K562 (cell line): ENCODE measurements around the gene TAS2R16. TPM values are rescaled to one million over a fixed set of nuclear protein-coding genes. Genes with fewer than 3 reads are reported as not detected.

Experiments
- ATAC-seq: fragments of 200-7000 bp; cut with Tn5 transposase; 3 replicates; pipeline ENCODE4 v1.9.1; 2020; ENCODE audit warnings: moderate library complexity
- BruUV-seq: library from RNA; stranded (reverse); fragments of 400-500 nt; replicated peaks from 2 replicates; lab custom pipeline; 2021; lab: Mats Ljungman, UMichigan
- CTCF ChIA-PET: fragments of 300-600 bp; formaldehyde crosslinking; extraction: SDS; loops from one replicate; lab custom pipeline; 2021; ENCODE audit warnings: low intra/inter-chr PET ratio; lab: Yijun Ruan, JAX
- POLR2A ChIA-PET: fragments of 300-600, 350-650 bp; sonication (Branson Sonifier 250); formaldehyde crosslinking; extraction: SDS; loops from one replicate; lab custom pipeline; 2021; ENCODE audit warnings: antibody characterized with exemption, inconsistent platforms; lab: Yijun Ruan, JAX
- DNase-seq, 4 experiments: peaks; one replicate each; pipeline versions ENCODE4 v3.0.0 to v3.0.0-alpha.2; 2011 to 2018; ENCODE audit warnings: low spot score in 3 of 4, mixed read lengths in 3 of 4; ENCODE audit errors: extremely low read depth in 1 of 4
- FAIRE-seq: peaks from 2 replicates; lab custom pipeline; 2011; peaks lifted over from hg19 to GRCh38; lab: Jason Lieb, UNC
- H2AFZ ChIP-seq: 2 replicates; pipeline ENCODE4 v1.6.0; 2011; ENCODE audit warnings: low read depth, low read length, control low read depth, inconsistent platforms
- H3K27ac ChIP-seq: fragments of 200-600 bp; 3 replicates; pipeline ENCODE4 v1.8.0; 2011; ENCODE audit warnings: low read depth, mild to moderate bottlenecking, control low read depth, inconsistent platforms, low read length, moderate library complexity, mixed read lengths; ENCODE audit errors: extremely low read depth
- H3K27me3 ChIP-seq, 2 experiments: fragments of 300-600 bp in 1 of 2; 2 replicates in 1 of 2; 3 replicates in 1 of 2; pipeline versions ENCODE4 v1.6.0 to v1.8.0; 2011; ENCODE audit warnings: inconsistent platforms in 2 of 2, low read length in 2 of 2, mild to moderate bottlenecking in 1 of 2, mixed read lengths in 1 of 2, moderate library complexity in 1 of 2; ENCODE audit not compliant: control insufficient read depth in 2 of 2, insufficient read depth in 2 of 2
- H3K36me3 ChIP-seq: fragments of 300-600 bp; 3 replicates; pipeline ENCODE4 v1.8.0; 2011; ENCODE audit warnings: mild to moderate bottlenecking, low read length, inconsistent platforms; ENCODE audit not compliant: control insufficient read depth, insufficient read depth
- H3K4me1 ChIP-seq, 2 experiments: fragments of 200-600 bp in 1 of 2; replicated peaks in 1 of 2; 2 replicates in 1 of 2; 3 replicates in 1 of 2; pipeline versions ENCODE4 v1.5.1 to v1.8.0; 2011; ENCODE audit warnings: inconsistent platforms in 2 of 2, low read length in 2 of 2, mild to moderate bottlenecking in 1 of 2, mixed read lengths in 1 of 2, moderate library complexity in 1 of 2; ENCODE audit not compliant: control insufficient read depth in 2 of 2, insufficient read depth in 2 of 2
- H3K4me2 ChIP-seq: 2 replicates; pipeline ENCODE4 v1.6.1; 2011; ENCODE audit warnings: low read length, control low read depth, inconsistent platforms, mixed read lengths; ENCODE audit not compliant: insufficient read depth
- H3K4me3 ChIP-seq: fragments of 200-600 bp; sonication (generic), shearing (Covaris generic); 2 replicates; pipeline ENCODE4 v1.5.1; 2016; ENCODE audit warnings: control low read depth, inconsistent platforms
- H3K79me2 ChIP-seq: fragments of 200-600 bp; 3 replicates; pipeline ENCODE4 v1.8.0; 2011; ENCODE audit warnings: low read length, inconsistent platforms; ENCODE audit not compliant: control insufficient read depth, insufficient read depth
- H3K9ac ChIP-seq, 2 experiments: 2 replicates each; pipeline versions ENCODE4 v1.6.0 to v1.6.1; 2011; ENCODE audit warnings: low read depth in 2 of 2, low read length in 2 of 2, control low read depth in 1 of 2, inconsistent platforms in 1 of 2, mild to moderate bottlenecking in 1 of 2, mixed read lengths in 1 of 2; ENCODE audit not compliant: insufficient read depth in 1 of 2
- H3K9me1 ChIP-seq: one replicate; pipeline ENCODE4 v1.6.0; 2011; ENCODE audit warnings: inconsistent platforms, mild to moderate bottlenecking, low read length, moderate library complexity; ENCODE audit not compliant: control insufficient read depth, insufficient read depth
- H3K9me3 ChIP-seq: replicated peaks from 2 replicates; pipeline ENCODE4 v1.5.1; 2011; ENCODE audit warnings: low read depth, low read length, inconsistent platforms; ENCODE audit not compliant: control insufficient read depth, insufficient read depth
- H4K20me1 ChIP-seq: replicated peaks from 2 replicates; pipeline ENCODE4 v1.6.1; 2011; ENCODE audit warnings: low read length, inconsistent platforms, mixed read lengths; ENCODE audit not compliant: control insufficient read depth, insufficient read depth
- ATF1 ChIP-seq, 2 experiments: fragments of 450-650 bp in 1 of 2; IDR thresholded peaks; 2 replicates each; pipeline ENCODE4 v1.6.1; 2016; ENCODE audit warnings: missing compliant biosample characterization in 1 of 2, missing genetic modification characterization in 1 of 2
- CREB1 ChIP-seq, 2 experiments: sonication (generic) in 1 of 2; formaldehyde crosslinking in 1 of 2; IDR thresholded peaks; 2 replicates each; pipeline versions ENCODE4 v1.6.1 to v1.8.0; 2012 to 2022; ENCODE audit warnings: inconsistent platforms in 1 of 2, mild to moderate bottlenecking in 1 of 2, missing genetic modification reagents in 1 of 2, moderate library complexity in 1 of 2
- ELF4 ChIP-seq: fragments of 450-650 bp; formaldehyde crosslinking; IDR thresholded peaks from 2 replicates; pipeline ENCODE4 v1.4.0; 2022; ENCODE audit warnings: missing genetic modification characterization
- GATAD2B ChIP-seq: fragments of 450-650 bp; IDR thresholded peaks from 2 replicates; pipeline ENCODE4 v1.6.1; 2017; ENCODE audit warnings: mild to moderate bottlenecking, borderline replicate concordance
- ILF3 ChIP-seq: fragments of 450-650 bp; IDR thresholded peaks from 2 replicates; pipeline ENCODE4 v1.6.1; 2018; ENCODE audit warnings: antibody characterized with exemption, mild to moderate bottlenecking, moderate library complexity, borderline replicate concordance
- MAFK ChIP-seq: IDR thresholded peaks from 2 replicates; pipeline ENCODE4 v1.6.1; 2011; ENCODE audit warnings: low read length, improper control_type of control experiment
- NCOA2 ChIP-seq, 2 experiments: fragments of 450-650 bp; IDR thresholded peaks; 2 replicates each; pipeline ENCODE4 v1.6.1; 2018; ENCODE audit warnings: mild to moderate bottlenecking in 2 of 2, moderate library complexity in 1 of 2; ENCODE audit not compliant: partially characterized antibody in 2 of 2
- SAFB ChIP-seq: fragments of 200-400 bp; formaldehyde crosslinking; IDR thresholded peaks from 2 replicates; pipeline ENCODE4 v1.6.1; 2017; ENCODE audit warnings: low read depth, low read length, borderline replicate concordance
- TCF7 ChIP-seq: sonication (generic); IDR thresholded peaks from 2 replicates; pipeline ENCODE4 v1.6.1; 2016; ENCODE audit warnings: antibody characterized with exemption, borderline replicate concordance
- ZBTB7A ChIP-seq: IDR thresholded peaks from 2 replicates; pipeline ENCODE4 v1.6.1; 2011; ENCODE audit warnings: low read depth, mild to moderate bottlenecking, low read length, moderate library complexity, borderline replicate concordance; ENCODE audit not compliant: control insufficient read depth
- ZNF174 ChIP-seq: fragments of 250-450 bp; sonication (Bioruptor Pico); IDR thresholded peaks from 2 replicates; pipeline ENCODE4 v1.4.0; 2020; ENCODE audit warnings: mild to moderate bottlenecking
- ZNF217 ChIP-seq: sonication (generic); formaldehyde crosslinking; IDR thresholded peaks from 2 replicates; pipeline ENCODE4 v1.8.0; 2022; ENCODE audit warnings: mild to moderate bottlenecking, missing genetic modification reagents
- ZNF561 ChIP-seq: fragments of 450-650 bp; formaldehyde crosslinking; conservative IDR thresholded peaks from 2 replicates; pipeline ENCODE4 v1.4.0; 2020; ENCODE audit warnings: mild to moderate bottlenecking, moderate library complexity
- ZNF57 ChIP-seq: fragments of 450-650 bp; formaldehyde crosslinking; IDR thresholded peaks from 2 replicates; pipeline ENCODE4 v1.4.0; 2020; ENCODE audit warnings: mild to moderate bottlenecking, moderate library complexity
- ZNF717 ChIP-seq: fragments of 250-450 bp; sonication (Bioruptor Pico); IDR thresholded peaks from 2 replicates; pipeline ENCODE4 v1.5.0; 2021
- ZNF766 ChIP-seq: fragments of 200-800 bp; sonication (Bioruptor generic); conservative IDR thresholded peaks from 2 replicates; pipeline ENCODE4 v1.6.1; 2016; ENCODE audit warnings: missing genetic modification characterization, missing compliant biosample characterization
- WGBS: fragments of 100-300 bp; shearing (Covaris generic); methylation state at CpG from one replicate; pipeline ENCODE4 v1.1.6; 2016; ENCODE audit warnings: low coverage, mixed read lengths; ENCODE audit not compliant: insufficient coverage; ENCODE audit errors: missing lambda C conversion rate; 5-methylcytosine and 5-hydroxymethylcytosine counted together
- in situ Hi-C: fragments of 300-500 bp; cut with MboI; formaldehyde crosslinking; loops from 4 replicates; pipeline ENCODE4 v1.15.0; 2018; ENCODE audit warnings: inconsistent platforms, mixed read lengths
- intact Hi-C: fragments of 100-400 bp; cut with micrococcal nuclease; formaldehyde crosslinking; loops from 2 replicates; pipeline ENCODE4 v1.14.2; 2022
- polyA plus RNA-seq, 8 experiments: library from polyadenylated mRNA; depleted of rRNA in 4 of 8; stranded (reverse) in 5 of 8; unstranded in 3 of 8; fragments of >200 nt; fragmentation: Nextera tagmentation in 2 of 8; fragmentation: Illumina TruSeq in 1 of 8; extraction: Ambion mirVana in 2 of 8; extraction: Trizol in 1 of 8; gene quantifications; 2 replicates each; pipeline versions ENCODE4 v1.2.1 to v1.2.3, GENCODE V29; 2011 to 2014; ENCODE audit warnings: inconsistent platforms in 1 of 8, missing spikeins in 1 of 8
- total RNA-seq, 7 experiments: library from RNA; depleted of rRNA in 6 of 7; stranded (reverse); fragments of >200 nt in 6 of 7; fragmentation: Illumina TruSeq in 2 of 7; extraction: Trizol in 2 of 7; gene quantifications; 2 replicates each; pipeline versions ENCODE4 v1.2.1 to v1.2.3, GENCODE V29; 2011 to 2021; ENCODE audit warnings: low replicate concordance in 1 of 7
- TF ChIP-seq, protein P1 (sequence below): fragments of 450-650 bp; formaldehyde crosslinking; IDR thresholded peaks from 2 replicates; pipeline ENCODE4 v1.4.0; 2022; ENCODE audit warnings: missing genetic modification characterization
- TF ChIP-seq, protein P2 (sequence below), 3 experiments: IDR thresholded peaks in 2 of 3; conservative IDR thresholded peaks in 1 of 3; 2 replicates each; pipeline ENCODE4 v1.5.1; 2011 to 2012; ENCODE audit warnings: low read length in 3 of 3, mild to moderate bottlenecking in 3 of 3, control low read depth in 2 of 3, improper control_type of control experiment in 1 of 3, inconsistent platforms in 1 of 3, low read depth in 1 of 3, mixed read lengths in 1 of 3, moderate library complexity in 1 of 3; ENCODE audit not compliant: insufficient read depth in 2 of 3

TAS2R16 gene
- total and polyA plus RNA-seq, 9 of the 15 experiments (the other 6 are each of a cell fraction or from before 2014, with no cell fraction given) = not detected

DNA sequence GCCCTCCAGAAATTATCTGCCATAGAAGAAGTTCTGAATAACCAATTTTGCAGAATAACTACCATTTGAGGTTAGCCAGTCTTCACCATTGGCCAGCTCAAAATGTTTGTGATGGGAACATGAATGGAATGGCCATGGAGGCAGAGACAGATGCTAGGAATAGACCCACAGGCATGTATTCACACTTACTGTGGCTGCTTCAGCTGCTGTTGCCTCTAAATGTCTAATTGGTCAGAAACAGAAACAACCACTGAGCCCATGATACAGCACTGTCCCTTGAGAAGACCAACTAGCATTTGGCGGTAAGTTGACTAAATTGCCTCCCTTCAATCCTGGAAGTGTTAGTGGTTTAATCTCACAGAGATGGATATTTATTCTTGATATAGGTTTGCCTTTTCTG is 38.6 kb upstream of the TAS2R16 start:
- POLR2A ChIA-PET = no interaction called here
- Histone ChIP-seq H3K36me3 (no peaks in the 10 kb centered on the region), H4K20me1 (no peaks in the 10 kb centered on the region), H3K9ac (no peak overlapping the region), H3K27me3 (no peaks in the 10 kb centered on the region), H3K27ac (no peak overlapping the region), H3K4me3 (no peak overlapping the region), H3K4me2 (no peak overlapping the region), H3K9me1 (no peaks in the 10 kb centered on the region), H2AFZ (no peak overlapping the region), H3K79me2 (no peaks in the 10 kb centered on the region), H3K4me1 (no peaks in the 10 kb centered on the region), H3K9me3 (peaks cover 2% of the 10 kb centered on the region; the same call in 1 of the 2 replicates)
- FAIRE-seq (no peak), DNase-seq (no peak), ATAC-seq (no peak)
- intact Hi-C loops (no loop called here), in situ Hi-C loops (no loop called here)
- BruUV-seq = no TSS peak
- 0% methylated on average over 1 of the region's 1 CpG for WGBS
- CTCF ChIA-PET = no interaction called here
- TF ChIP-seq GATAD2B (no peak), NCOA2 (IDR thresholded peaks at IDR 0.05; ENCODE audit: partially characterized antibody in 2 of 2) (no peak), MAFK (no peak), ZNF766 (CRISPR knock-in tag) (no peak), ATF1 (CRISPR knock-in tag; IDR thresholded peaks at IDR 0.05) (no peak), ATF1 (tag; IDR thresholded peaks at IDR 0.05) (no peak), ZNF174 (CRISPR knock-in tag) (no peak), CREB1 (IDR thresholded peaks at IDR 0.05) (no peak), CREB1 (CRISPR knock-in tag; IDR thresholded peaks at IDR 0.05) (no peak), ZNF217 (CRISPR knock-in tag) (no peak), ZNF717 (no peak), ZBTB7A (no peak), ZNF561 (CRISPR knock-in tag) (no peak), ZNF57 (CRISPR knock-in tag) (no peak), ELF4 (CRISPR knock-in tag) (no peak), TCF7 (no peak), ILF3 (no peak), SAFB (no peak)
- TF ChIP-seq, protein P1, sequence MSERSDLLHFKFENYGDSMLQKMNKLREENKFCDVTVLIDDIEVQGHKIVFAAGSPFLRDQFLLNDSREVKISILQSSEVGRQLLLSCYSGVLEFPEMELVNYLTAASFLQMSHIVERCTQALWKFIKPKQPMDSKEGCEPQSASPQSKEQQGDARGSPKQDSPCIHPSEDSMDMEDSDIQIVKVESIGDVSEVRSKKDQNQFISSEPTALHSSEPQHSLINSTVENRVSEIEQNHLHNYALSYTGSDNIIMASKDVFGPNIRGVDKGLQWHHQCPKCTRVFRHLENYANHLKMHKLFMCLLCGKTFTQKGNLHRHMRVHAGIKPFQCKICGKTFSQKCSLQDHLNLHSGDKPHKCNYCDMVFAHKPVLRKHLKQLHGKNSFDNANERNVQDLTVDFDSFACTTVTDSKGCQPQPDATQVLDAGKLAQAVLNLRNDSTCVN = no peak
- TF ChIP-seq, protein P2, sequence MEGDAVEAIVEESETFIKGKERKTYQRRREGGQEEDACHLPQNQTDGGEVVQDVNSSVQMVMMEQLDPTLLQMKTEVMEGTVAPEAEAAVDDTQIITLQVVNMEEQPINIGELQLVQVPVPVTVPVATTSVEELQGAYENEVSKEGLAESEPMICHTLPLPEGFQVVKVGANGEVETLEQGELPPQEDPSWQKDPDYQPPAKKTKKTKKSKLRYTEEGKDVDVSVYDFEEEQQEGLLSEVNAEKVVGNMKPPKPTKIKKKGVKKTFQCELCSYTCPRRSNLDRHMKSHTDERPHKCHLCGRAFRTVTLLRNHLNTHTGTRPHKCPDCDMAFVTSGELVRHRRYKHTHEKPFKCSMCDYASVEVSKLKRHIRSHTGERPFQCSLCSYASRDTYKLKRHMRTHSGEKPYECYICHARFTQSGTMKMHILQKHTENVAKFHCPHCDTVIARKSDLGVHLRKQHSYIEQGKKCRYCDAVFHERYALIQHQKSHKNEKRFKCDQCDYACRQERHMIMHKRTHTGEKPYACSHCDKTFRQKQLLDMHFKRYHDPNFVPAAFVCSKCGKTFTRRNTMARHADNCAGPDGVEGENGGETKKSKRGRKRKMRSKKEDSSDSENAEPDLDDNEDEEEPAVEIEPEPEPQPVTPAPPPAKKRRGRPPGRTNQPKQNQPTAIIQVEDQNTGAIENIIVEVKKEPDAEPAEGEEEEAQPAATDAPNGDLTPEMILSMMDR (IDR thresholded peaks at IDR 0.05 in 2 of 3, conservative IDR thresholded peaks at IDR 0.05 in 1 of 3; ENCODE audit: insufficient read depth in 2 of 3, low read depth in 1 of 3, low read length in 3 of 3) = no peak
